Measurements from ENCODE around the gene LRRC58.

GRCh38 chr3:120368172-120368571 lies 19.0 kb upstream of the LRRC58 start:
- TF ChIP-seq CTCF (IDR thresholded peaks at IDR 0.05), result no peak
- TF ChIP-seq POLR2A (IDR thresholded peaks at IDR 0.05), result no peak
- no peak for TF ChIP-seq EP300 (IDR thresholded peaks at IDR 0.05)
- TF ChIP-seq POLR2AphosphoS5 (IDR thresholded peaks at IDR 0.05), result no peak

Data from stomach (tissue), 4 donors.